DLD1 (cell line): ENCODE measurements around the gene ST7.

ENCODE experiments used
- in situ Hi-C: cut with HindIII; loops from 2 replicates; pipeline ENCODE4 v1.10.0; 2017; ENCODE audit warnings: low sequenced_read_pairs

Gene ST7

DNA sequence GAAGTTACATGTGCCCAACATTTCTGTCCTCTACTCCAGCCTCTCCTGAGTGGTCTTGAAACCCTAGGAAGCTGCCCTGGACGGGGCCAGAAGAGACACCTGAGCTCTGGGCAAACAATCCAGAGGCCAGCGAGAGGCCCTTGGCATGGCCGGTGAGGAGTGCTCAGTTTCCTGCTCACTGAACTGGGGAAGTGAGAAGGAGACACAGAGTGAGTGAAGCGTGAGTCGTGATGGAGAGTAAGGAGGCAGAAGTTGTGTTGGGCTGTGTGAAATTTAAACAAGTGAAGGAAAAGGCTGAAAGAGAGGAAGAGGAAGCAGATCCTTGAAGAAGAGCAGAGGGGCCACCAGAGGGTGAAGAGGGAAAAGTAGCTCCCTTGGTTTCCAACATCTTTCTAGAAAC, 296.4 kb downstream of the ST7 start:
- in situ Hi-C loops, result no loop called here

DNA sequence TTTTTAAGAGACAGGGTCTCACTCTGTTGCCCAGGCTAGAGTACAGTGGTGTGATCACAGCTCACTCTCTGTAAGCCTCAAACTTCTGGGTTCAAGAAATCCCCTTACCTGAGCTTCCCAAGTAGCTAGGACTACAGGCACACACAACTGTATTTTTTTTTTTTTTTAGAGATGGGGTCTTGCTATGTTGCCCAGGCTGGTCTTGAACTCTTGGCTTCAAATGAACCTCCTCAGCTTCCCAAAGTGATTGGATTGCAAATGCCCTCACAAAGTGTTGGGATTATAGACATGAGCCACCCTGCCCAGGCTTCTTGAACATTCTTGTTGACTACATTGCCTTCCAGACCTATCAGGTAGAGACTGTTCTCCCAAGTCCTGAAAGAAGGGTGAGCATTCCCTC, 296.9 kb downstream of the ST7 start:
- in situ Hi-C loops, result no loop called here

DNA sequence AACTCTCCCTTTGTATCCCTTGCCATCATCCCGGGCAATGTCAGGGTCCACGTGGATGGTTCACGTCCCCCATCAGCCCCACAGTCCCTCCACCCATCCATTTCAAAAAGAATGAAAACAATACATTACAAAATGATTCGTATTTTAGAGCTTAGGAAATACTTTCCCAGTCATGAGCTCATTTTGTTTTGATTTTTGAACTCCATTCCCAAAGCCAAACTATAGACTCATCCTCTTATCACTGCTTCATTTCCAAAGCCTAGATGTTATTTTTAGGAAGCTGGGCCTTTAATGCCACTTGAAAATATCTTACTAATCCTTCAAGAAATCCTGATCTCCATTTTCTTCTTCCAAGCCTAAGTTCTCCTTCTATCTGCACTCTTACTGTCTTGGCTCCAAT, 297.5 kb downstream of the ST7 start:
- in situ Hi-C loops, result no loop called here

DNA sequence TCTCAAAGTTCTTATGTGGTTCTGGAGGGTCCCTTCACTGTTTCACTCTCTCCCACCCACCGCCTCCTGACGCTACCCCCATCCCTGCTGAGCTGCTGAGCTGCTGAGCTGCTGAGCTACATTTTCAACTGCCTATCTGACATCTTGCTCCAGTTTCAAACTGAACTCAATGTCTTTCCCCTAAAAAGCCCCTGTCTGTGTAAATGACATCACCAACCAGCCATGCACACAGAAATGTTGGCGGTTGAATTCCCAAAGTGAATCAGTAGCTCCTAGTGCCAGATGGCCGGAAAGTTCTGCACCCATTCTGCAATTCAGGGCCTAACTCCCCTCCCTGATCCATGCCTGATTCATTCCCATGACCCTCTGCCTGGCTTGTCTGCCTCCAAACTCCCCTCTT, 298.4 kb downstream of the ST7 start:
- in situ Hi-C loops, result no loop called here

DNA sequence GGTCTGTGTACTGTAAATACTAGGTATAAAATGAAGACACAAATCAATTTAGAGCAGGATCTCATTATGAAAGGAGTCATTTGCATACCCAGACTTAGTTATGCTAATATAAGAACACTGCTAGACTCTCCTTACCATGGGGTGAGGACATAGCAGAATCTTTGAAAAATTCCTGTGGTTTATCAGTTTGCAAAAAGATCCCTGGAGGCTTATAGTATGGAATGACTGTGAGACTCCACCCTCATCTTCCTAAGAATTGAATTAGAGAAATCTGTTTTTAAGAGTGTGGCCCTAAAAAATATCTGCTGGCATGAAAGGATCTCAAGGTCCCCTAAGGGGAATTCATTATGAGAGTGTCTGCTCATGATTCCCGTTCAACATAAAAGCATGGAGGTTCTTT, 306.3 kb downstream of the ST7 start:
- in situ Hi-C loops, result no loop called here

DNA sequence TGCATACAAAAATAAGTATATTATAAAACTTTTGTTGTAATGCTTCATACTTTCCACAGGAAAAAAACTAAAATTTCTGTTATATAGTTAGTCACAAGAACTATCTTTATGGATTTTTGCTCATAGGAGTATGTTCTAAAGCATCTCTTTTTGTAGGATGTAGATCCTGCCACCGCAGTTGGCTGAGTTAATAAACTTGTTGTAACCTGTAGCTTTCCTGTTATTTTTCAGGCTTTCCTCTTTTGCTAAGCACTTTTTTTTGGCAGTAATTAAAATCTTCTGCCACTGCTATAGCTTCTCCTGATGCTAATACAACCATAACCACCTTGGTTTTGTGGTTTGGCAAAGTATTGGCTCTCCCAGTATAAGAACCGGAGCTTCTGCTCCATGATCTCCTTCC, 309.2 kb downstream of the ST7 start:
- in situ Hi-C loops, result no loop called here

DNA sequence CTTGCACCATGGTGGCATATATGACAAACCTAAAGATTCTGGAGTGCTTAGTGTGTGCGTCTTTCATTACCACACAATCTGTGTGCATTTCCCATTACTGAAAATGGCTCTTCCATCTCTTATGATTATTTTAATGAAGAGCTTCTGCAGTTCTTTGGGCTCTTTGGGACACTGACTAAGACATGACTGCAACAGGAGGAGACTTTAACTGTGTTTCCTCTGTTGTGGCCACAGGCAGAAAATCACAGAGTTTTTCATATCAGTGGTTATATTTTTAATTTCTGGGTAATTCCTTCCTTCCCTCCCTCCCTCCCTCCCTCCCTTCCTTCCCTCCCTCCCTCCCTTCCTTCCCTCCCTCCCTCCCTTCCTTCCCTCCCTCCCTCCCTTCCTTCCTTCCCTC, 311.4 kb downstream of the ST7 start:
- in situ Hi-C loops, result no loop called here

DNA sequence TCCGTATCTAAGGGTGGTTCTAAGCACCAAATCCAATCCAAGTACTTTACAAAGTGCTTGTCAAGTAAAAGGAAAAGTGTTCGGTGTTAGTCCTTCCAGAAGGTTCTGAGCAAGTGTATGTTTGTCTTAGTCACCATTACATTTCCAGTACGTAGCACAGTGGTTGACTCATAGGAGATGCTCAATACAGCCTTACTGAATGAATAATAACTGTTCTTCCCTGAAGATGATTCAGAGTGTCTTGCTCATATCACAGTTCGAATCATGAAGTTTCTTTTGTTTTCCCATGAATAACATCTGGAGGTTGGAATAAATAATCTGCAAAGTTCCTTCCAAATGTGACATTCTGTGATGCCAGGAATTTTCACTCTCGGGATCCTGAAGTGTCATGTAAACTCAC, 316.1 kb downstream of the ST7 start:
- in situ Hi-C loops, result no loop called here

DNA sequence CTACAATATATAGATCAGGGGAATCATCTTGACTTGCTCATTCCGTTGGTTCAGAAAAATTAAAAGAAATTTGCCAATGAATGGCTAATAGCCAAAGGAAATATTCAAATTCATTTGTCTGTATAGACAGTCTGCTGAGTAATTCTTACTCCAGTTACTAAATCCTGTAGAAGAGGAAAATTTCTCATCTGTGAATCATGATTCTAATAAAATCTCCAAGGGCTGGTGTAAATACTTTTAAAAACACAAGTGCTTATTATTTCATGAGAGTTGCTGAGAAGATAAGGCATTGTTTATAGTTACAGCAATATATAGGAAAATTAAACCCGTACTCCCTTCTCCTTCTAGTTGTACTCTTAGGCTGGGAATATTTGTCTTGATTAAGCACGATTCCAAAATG, 316.6 kb downstream of the ST7 start:
- in situ Hi-C loops, result no loop called here

DNA sequence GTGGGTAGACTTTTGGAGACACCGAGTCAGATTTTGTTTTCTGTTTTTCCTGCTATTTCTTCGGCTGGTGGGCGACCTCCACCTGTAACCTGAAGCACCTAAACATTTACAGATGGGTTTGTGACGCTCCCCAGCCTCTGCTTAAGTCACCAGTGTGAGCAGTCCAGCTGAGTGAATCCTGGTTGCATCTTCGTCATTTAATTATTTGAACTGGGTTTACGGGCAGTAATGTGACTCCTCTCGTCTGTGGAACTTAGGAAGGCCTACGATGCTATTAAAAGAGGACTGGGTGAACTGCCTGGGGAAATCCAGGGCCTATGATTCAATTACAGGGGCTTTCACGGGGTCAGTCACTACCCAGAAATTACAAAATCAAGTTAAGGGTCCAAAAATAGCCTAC, 317.1 kb downstream of the ST7 start:
- in situ Hi-C loops, result no loop called here

DNA sequence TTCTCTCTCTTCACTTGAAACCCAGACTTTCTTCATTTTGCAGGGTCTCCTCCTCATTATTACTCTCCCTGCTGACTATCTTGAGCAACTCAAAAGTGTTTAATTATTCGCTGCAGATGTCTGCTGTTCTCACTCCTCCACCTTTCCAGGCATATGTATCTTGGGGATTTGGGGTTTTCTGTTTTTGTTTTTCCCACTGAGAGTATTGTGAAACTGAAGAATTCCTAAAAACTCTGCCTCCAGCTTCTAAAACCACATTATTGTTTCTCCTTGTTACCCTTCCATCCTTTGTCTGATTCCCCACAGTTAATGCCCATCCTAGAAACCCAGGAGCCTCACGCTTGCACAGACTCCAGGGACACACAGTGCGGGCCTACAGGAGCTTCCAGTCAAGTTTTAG, 318.3 kb downstream of the ST7 start:
- in situ Hi-C loops, result no loop called here

DNA sequence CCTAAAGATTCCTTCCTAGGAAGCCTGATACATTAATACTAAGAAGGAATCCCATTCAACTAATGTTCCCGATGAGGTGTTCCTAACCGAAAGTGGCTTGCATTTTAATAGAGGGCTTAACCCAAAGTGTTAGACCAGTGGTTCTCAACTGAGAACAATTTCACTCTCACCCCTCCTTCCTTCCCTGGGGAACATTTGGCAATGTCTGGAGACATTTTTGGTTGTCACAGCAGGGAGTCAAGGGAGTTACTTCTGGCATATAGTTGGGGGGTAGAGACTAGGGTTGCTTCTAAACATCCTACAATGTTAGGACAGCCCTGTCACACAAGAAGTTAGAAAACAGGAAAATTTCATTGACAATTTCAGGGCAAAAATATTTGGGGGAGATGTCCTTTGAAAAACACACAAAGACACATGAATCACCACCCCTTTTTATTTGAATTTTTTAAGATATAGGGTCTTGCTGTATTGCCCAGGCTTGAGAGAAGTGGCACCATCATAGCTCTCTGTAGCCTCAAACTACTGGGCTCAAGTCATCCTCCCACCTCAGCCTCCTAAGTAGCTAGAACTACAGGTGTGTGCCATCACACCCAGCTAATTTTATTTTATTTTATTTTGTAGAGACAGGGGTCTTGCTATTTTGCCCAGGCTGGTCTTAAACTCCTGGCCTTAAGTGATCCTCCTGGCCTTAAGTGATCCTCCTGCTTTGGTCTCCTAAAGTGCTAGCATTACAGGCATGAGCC, 318.9 kb downstream of the ST7 start:
- in situ Hi-C loops, result no loop called here

DNA sequence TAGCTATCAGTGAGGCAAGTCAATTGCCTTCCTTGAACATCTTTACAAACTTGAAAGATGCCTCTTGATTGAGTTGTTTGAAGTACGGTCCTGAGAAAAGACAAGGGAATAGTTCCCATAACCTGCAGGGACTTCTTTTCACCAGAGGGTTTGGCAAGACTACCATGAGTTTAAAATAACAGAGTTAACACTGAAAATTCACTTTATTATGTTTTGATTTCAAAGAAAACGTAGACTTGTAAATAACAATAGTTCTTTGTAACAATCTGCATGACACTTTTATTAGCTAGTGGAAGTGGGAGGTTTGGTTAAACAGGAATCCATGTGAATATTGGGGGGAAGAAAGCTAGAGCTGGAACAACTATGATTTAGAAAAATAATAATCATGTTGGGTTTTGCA, 320.0 kb downstream of the ST7 start:
- in situ Hi-C loops, result no loop called here

DNA sequence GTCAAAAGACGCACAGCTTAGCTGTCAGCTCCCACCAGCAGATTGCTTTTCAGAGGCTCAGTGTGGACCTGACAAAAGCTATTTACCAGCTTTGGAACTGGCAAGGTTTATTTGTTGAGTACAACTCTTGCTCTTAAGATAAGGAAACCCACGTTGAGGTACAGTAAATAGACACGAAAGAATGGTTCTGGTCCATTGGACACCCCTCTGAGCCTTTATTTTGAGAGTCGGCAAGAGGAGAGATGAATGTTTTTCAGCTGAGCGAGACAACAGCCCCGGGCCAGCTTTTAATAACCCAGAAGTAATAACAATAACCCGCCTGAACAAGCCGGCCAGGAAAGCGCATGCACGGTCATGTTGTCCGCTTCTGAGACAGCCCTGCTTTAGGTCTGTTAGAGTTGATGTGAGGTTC, 320.5 kb downstream of the ST7 start:
- in situ Hi-C loops, result no loop called here

DNA sequence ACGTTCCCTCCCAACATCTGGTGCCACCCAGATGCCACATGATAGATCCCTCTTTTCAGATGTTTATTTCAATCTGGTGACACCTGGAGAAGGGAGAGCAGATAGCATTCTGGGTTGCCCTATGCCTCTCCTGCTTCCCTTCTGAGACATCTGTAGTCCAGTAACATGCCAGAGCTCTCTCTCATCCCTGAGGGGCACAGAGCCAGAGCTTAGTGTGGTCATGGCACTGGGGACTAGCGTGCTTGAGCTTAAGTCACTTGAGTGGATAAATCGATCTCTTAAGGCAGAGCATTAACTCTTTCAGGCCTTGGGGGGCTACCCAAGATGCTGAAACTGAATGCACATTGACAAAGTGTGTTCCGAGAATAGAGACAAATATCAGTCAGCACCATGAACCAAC, 321.6 kb downstream of the ST7 start:
- in situ Hi-C loops, result no loop called here

DNA sequence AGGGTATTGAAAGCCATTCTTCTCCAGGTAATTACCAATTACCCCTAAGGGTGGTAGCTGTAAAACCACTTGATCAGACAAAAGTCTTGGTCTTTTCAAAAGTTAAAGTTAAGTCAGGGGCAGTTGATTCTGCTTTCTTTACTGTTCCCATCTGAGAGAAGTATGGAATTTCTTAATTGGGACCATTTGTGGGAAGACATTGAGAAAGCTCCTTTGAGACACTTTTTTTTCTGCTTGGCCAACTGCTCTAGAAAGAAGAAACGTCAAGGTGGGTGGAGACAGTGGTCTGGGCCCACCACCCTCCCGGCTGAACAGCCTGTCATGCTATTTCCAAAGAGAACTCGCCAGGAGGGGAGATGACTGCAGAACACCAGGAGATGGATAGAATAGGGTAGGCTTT, 324.3 kb downstream of the ST7 start:
- in situ Hi-C loops, result no loop called here

DNA sequence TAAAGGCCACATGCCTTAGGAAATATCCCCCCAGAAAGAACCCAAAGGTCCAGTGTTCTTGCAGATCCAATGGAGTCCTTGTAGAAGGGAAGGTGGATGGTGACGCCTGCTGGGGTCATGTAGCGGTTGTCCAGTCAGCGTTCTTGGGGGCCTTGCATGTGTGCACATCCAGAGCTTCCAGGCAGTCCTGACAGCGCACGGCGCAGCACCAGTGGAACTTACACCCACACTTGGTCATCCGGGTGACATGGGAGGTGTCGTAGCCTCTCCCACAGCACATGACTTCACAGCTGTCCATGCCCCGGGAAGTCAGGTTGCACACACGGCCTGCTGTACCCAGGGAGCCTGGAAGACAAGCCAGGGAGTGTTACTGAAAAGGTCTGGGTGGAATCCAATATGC, 324.7 kb downstream of the ST7 start:
- in situ Hi-C loops, result no loop called here

DNA sequence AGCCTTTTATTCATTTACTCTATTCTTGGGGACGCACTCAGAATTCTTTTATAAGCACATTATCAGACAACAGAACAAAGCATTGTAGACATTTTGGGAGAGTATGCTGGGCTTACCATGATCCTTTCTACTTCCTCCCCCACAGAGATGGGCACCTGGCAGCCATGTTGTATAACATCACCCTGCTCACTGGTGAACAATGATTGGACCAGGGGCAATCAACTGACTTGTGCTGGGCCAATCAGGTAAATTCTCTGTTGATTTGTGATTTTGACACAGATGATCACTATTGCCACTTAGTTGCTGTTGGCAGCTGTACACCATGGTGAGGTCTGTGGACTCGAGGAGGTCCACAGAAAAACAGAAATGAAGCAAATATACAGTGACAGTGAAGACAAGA, 325.9 kb downstream of the ST7 start:
- in situ Hi-C loops, result no loop called here
